Right lobe of liver (tissue), 4 donors: ENCODE results near the gene SERPINB12.

Experiments
- CTCF ChIP-seq, 4 donors: fragments of 200-600 bp in 3 of 4; fragments of 450-650 bp in 1 of 4; IDR thresholded peaks; one replicate each; pipeline versions ENCODE4 v1.5.1 to v1.8.0; 2016 to 2022; ENCODE audit warnings: antibody characterized with exemption in 4 of 4, mild to moderate bottlenecking in 2 of 4
- POLR2A ChIP-seq: fragments of 450-650 bp; IDR thresholded peaks from one replicate; pipeline ENCODE4 v1.6.1; 2017; ENCODE audit warnings: antibody characterized with exemption, mild to moderate bottlenecking
- donor health status: DM: no; HTN: no; CAD: no.
- donor health status: DM: no; HTN: no; CAD: no.
- donor health status: DM: no; HTN: yes; CAD: no.

- TF ChIP-seq CTCF (IDR thresholded peaks at IDR 0.05) (no peak), POLR2A (no peak)
These were observed 10.9 kb downstream of the SERPINB12 start for GRCh38 chr18:63553081-63553480.
